ENCODE data around the gene PIP4P1. TPM values are rescaled to one million over a fixed set of nuclear protein-coding genes. Genes with fewer than 3 reads are reported as not detected.

PIP4P1 gene
- total RNA-seq, 4 donors from 2014 or later: 12.2 to 23.2 (median 20.1) TPM

DNA sequence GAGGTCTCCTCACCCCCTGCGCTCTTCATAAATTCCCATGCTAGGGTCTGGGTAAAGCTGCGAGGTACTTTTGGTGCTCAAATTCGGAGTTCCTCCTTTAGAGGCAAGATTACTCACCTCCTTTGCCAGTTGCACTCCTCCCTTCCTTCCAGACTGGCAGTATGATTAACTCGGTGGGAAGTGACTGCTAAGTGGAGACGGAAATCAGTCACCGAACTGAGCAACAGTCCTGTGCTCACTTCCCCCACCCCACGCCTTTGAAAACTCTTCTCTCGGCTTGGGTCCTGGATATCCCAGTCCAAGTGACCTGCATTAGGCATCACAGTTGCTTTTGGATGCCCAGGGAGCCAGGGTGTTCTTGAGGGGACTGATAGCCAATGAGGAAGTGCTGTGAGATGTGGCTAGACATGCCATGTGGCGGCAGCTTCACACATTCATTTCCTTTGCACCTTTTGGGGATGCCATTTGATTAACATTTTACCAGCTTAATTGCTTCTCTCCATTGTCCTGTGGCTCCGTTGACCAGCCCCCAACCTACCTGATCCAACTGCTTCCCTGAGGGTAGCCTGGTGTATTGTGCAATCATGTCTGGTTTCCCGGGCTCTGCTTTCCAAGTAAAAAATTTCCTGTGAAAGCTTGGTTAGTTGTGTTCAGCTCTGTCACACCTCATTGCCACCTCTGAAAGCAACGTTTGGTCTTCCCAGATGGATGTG is 8.8 kb upstream of the PIP4P1 start:
- no peaks in the 10 kb centered on the region for H3K27me3 ChIP-seq
- no peaks in the 10 kb centered on the region for H3K9me3 ChIP-seq
- WGBS, 2 donors (ENCODE audit: low coverage in 1 of 2): 6 to 8% methylated on average over 6 to 9 of the region's 12 CpGs
- peaks cover 0 to 27% of the 10 kb centered on the region in 2 donors for H3K36me3 ChIP-seq
- H3K4me3 ChIP-seq: peak overlapping the region; percentile 61 to 83
- H3K27ac ChIP-seq: peak overlapping the region; percentile 66 to 95 (median 87)
- peaks cover 0 to 21% (median 10%) of the 10 kb centered on the region in 3 donors for H3K4me1 ChIP-seq
- TF ChIP-seq POLR2AphosphoS5 (IDR thresholded peaks at IDR 0.05) (peak; percentile 60), EP300 (IDR thresholded peaks at IDR 0.05) (no peak)
- peak; percentile 65 for ATAC-seq

DNA sequence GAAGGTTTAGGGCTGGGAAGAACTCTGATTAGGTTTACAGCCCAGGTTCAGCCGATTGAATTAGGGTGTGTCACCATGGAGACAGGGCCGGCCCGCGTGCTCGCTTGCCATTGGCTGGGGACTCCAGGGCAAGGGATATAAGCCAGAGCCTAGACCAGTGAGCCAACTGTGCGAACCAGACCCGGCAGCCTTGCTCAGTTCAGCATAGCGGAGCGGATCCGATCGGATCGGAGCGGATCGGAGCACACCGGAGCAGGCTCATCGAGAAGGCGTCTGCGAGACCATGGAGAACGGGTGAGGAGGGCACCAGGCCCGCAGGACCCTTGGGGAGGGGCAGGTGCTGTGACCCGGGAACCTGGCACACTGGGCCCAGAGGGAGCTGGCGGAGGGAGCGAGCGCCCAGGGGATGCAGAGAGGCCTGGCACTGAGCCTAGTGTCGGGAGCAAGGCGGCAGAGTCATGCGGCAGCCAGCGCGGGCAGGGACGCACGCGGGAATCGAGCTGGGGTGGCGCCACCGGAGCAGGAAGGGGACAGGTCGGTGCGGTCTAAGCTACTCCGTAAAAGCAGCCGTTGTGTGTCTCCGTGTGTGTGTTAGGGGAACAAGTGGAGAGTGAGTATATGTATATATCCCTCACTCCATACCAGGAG is 8.1 kb upstream of the PIP4P1 start, which contains the start of gene PNP:
Gene PNP (plus strand): TSS at position 165 of the 648 bp plus-strand sequence. CDS start 119 bp downstream, at position 284.
- peak; percentile 98 for ATAC-seq
- Histone ChIP-seq H3K4me3 (peak within 1 kb of the TSS; percentile 61 to 83), H3K9me3 (no peaks in the 10 kb centered on the region), H3K27ac (peak within 1 kb of the TSS; percentile 66 to 95 (median 87)), H3K4me1 (peaks cover 0 to 21% (median 10%) of the 10 kb centered on the region in 3 donors), H3K27me3 (no peaks in the 10 kb centered on the region), H3K36me3 (peaks cover 0 to 21% of the 10 kb centered on the region in 2 donors)
- TF ChIP-seq EP300 (IDR thresholded peaks at IDR 0.05) (no peak), POLR2A (IDR thresholded peaks at IDR 0.05) (peak; percentile 83 to 91), POLR2AphosphoS5 (IDR thresholded peaks at IDR 0.05) (peak; percentile 99)
- TF ChIP-seq, protein P1, sequence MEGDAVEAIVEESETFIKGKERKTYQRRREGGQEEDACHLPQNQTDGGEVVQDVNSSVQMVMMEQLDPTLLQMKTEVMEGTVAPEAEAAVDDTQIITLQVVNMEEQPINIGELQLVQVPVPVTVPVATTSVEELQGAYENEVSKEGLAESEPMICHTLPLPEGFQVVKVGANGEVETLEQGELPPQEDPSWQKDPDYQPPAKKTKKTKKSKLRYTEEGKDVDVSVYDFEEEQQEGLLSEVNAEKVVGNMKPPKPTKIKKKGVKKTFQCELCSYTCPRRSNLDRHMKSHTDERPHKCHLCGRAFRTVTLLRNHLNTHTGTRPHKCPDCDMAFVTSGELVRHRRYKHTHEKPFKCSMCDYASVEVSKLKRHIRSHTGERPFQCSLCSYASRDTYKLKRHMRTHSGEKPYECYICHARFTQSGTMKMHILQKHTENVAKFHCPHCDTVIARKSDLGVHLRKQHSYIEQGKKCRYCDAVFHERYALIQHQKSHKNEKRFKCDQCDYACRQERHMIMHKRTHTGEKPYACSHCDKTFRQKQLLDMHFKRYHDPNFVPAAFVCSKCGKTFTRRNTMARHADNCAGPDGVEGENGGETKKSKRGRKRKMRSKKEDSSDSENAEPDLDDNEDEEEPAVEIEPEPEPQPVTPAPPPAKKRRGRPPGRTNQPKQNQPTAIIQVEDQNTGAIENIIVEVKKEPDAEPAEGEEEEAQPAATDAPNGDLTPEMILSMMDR (IDR thresholded peaks at IDR 0.05): no peak
- 7% methylated on average over 2 of the region's 40 CpGs; no CpG with 5 or more reads in 1 of the 2 donors for WGBS, 2 donors (ENCODE audit: low coverage in 1 of 2)

DNA sequence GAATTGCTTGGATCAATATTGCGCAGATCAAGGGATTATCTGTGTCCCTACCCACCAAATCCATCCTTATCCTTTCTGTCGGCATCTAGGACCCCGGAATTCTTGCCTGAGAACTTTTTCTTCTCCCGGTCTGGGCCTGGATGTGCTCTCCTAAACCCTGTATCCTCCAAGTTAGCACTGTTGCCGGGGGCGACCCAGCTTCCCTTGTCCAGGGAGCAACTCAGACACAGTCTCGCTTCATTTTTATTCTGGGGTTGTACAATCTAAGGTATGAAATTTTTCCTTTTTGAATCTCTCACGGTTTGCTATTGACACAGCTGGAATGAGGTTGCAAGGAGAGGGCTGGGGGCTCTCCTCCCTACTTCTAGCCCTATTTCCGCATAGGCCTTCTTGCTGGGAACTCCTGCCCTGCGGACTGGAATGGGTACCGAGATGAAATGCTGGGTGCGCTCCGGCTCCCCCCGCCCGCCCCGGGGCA is 7.6 kb upstream of the PIP4P1 start:
- peaks cover 0 to 17% of the 10 kb centered on the region in 2 donors for H3K36me3 ChIP-seq
- TF ChIP-seq POLR2A (IDR thresholded peaks at IDR 0.05) (no peak), POLR2AphosphoS5 (IDR thresholded peaks at IDR 0.05) (no peak), EP300 (IDR thresholded peaks at IDR 0.05) (no peak)
- TF ChIP-seq, protein P1 (IDR thresholded peaks at IDR 0.05): no peak
- no peaks in the 10 kb centered on the region for H3K9me3 ChIP-seq
- no peaks in the 10 kb centered on the region for H3K27me3 ChIP-seq
- 40 to 44% methylated on average over 6 to 9 of the region's 16 CpGs for WGBS, 2 donors (ENCODE audit: low coverage in 1 of 2)
- peak overlapping the region in 3 of 4 donors; percentile 84 to 95 (median 90) for H3K27ac ChIP-seq
- H3K4me1 ChIP-seq: peaks cover 0 to 21% (median 10%) of the 10 kb centered on the region in 3 donors
- ATAC-seq: no peak
- H3K4me3 ChIP-seq: peak overlapping the region; percentile 61 to 83

DNA sequence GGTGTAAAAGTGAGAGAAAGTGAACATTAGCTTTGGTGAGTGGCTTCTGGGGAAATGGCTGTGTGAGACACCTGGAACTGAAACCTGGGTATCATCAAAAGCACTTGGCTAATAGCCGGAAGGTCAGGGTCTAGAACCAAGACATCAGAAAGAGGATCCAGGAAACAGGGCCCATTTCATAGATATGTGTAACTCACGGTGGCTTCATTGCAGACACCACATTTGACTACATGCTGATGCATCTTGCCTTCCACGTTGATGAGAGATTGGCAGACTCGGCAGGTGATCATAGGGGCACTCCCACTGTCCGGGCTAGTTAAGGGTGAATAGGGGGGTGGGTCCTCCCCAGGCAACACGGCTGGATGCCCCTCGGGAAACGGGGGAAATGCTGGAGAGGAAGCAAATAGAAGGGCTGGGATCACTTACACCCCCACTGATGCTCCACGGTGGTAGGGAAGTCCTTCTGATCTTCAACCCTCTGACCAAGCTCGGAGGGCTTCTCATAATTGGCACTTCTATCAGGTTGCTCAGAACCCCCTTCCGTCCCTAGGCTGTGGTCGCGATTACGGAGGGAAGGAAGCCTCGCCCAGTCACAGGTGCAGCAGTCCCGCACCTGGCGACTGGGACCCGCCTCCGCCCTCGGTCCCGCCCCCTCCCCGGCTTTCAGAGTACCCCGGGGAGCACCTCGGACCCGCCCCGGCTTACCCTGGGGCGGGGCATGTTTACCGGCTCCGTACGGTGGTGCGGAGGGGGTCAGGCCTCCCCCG is 593 bp downstream of the PIP4P1 start:
- peak overlapping the region; percentile 68 to 73 for H3K4me3 ChIP-seq
- H3K27ac ChIP-seq: peak overlapping the region; percentile 82 to 98 (median 92)
- H3K9me3 ChIP-seq: no peaks in the 10 kb centered on the region
- H3K4me1 ChIP-seq: peaks cover 6 to 52% (median 19%) of the 10 kb centered on the region in 3 donors
- 18 to 20% methylated on average over 8 to 10 of the region's 32 CpGs for WGBS, 2 donors (ENCODE audit: low coverage in 1 of 2)
- TF ChIP-seq POLR2A (IDR thresholded peaks at IDR 0.05) (no peak), POLR2AphosphoS5 (IDR thresholded peaks at IDR 0.05) (no peak), EP300 (IDR thresholded peaks at IDR 0.05) (no peak)
- TF ChIP-seq, protein P1 (IDR thresholded peaks at IDR 0.05): no peak
- H3K36me3 ChIP-seq: peaks cover 2 to 39% of the 10 kb centered on the region in 2 donors
- ATAC-seq: no peak
- H3K27me3 ChIP-seq: no peaks in the 10 kb centered on the region

Measured in gastroesophageal sphincter (tissue), 4 donors.